Omental fat pad (tissue), 4 donors: Measurements from ENCODE around the gene SFI1. TPM values are rescaled to one million over a fixed set of nuclear protein-coding genes. Genes with fewer than 3 reads are reported as not detected.

Experiments used
- ATAC-seq: fragments of 150-250 bp; one replicate; pipeline ENCODE4 v1.9.1; 2016; ENCODE audit warnings: mild to moderate bottlenecking, moderate library complexity; ENCODE audit not compliant: low FRiP score
- DNase-seq: peaks from one replicate; pipeline ENCODE4 v3.0.0-alpha.2; 2019; ENCODE audit warnings: low spot score
- CTCF ChIP-seq, 3 donors: fragments of 450-650 bp; IDR thresholded peaks; one replicate each; pipeline ENCODE4 v1.5.1; 2016 to 2017; ENCODE audit warnings: antibody characterized with exemption in 3 of 3, mild to moderate bottlenecking in 3 of 3, moderate library complexity in 2 of 3
- total RNA-seq, 4 donors: library from RNA; depleted of rRNA; stranded (reverse); fragments of >200 nt; gene quantifications; one replicate each; pipeline ENCODE4 v1.1.0, GENCODE V29; 2016

SFI1 gene
- total RNA-seq, 4 donors from 2014 or later, result 8.8 to 19.9 (median 18.8) TPM

- ATAC-seq, result no peak
- TF ChIP-seq CTCF (IDR thresholded peaks at IDR 0.05), result no peak
- DNase-seq, result no peak
Observed at GRCh38 chr22:31628362-31628761, 132.0 kb downstream of the SFI1 start.

- no peak for ATAC-seq
- TF ChIP-seq CTCF (IDR thresholded peaks at IDR 0.05), result no peak
- no peak for DNase-seq
Observed at GRCh38 chr22:31628969-31629708, 132.8 kb downstream of the SFI1 start.

- no peak for ATAC-seq
- TF ChIP-seq CTCF (IDR thresholded peaks at IDR 0.05), result no peak
- DNase-seq, result no peak
Observed at GRCh38 chr22:31629741-31630184, 133.4 kb downstream of the SFI1 start.

GRCh38 chr22:31630331-31631329 lies 134.3 kb downstream of the SFI1 start:
- DNase-seq (peak; percentile 68), ATAC-seq (peak; percentile 87)
- no peak for TF ChIP-seq CTCF (IDR thresholded peaks at IDR 0.05)

- DNase-seq (no peak), ATAC-seq (no peak)
- no peak for TF ChIP-seq CTCF (IDR thresholded peaks at IDR 0.05)
Observed at GRCh38 chr22:31631436-31631835, 135.1 kb downstream of the SFI1 start.

- DNase-seq (no peak), ATAC-seq (no peak)
- TF ChIP-seq CTCF (IDR thresholded peaks at IDR 0.05), result no peak
Observed at GRCh38 chr22:31635638-31636306, 139.4 kb downstream of the SFI1 start.
